Tibial nerve (tissue), 3 donors: ENCODE results near the gene PTPRCAP.

ENCODE experiments used
- POLR2A ChIP-seq, 2 donors: fragments of 450-650 bp; IDR thresholded peaks; one replicate each; pipeline ENCODE4 v1.6.1; 2017; ENCODE audit warnings: antibody characterized with exemption in 2 of 2, mild to moderate bottlenecking in 2 of 2, moderate library complexity in 2 of 2
- TF ChIP-seq, protein P1 (sequence below), 5 experiments: fragments of 200-600 bp in 3 of 5; fragments of 450-650 bp in 2 of 5; sonication (generic) in 3 of 5; IDR thresholded peaks; one replicate each; pipeline ENCODE4 v1.5.1; 2016 to 2019; ENCODE audit warnings: antibody characterized with exemption in 5 of 5, mild to moderate bottlenecking in 3 of 5, moderate library complexity in 2 of 5

DNA sequence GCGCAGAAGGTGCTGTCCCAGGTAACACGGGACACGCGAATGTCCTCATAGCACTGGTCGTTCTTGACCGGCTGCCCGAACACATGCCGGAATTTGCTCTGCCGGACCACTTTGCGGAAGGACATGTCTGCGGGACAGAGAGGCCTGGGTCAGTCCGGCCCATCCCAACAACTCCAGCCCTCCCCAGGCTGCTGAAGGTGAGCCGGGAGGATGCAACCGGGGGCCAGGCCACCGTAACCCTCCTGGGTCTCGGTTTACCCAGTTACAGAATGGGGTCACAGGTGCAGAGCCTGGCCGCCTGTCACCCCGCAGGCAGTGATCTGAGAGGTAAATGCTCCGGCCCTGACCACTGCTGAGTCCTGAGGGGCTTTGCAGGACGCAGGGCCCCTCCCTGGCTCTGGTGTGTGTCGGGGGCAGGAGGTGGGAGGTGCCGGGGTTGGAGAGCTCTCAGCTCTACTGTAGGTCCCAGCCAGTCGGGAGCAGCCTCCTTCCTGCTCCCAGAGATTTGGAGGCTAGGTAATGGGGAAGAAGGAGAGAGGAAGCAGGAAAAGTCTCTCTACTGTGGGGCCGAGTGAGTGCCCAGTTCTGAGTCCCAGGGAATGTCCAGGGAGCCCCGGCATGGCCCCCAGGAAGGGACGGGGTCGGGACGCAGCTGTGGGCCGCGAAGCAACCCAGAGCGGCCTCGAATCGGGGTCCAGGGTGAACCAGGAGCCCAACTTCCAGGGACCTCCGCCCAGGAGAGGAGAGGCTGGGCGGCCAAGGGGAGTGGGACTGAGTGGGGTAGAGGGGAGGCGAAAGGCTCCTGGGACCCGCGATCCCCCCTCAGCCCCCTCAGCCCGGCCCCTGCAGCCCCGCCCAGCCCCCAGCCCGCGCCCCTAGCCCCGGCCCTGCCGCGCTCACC, 5.3 kb upstream of the PTPRCAP start:
- TF ChIP-seq, protein P1, sequence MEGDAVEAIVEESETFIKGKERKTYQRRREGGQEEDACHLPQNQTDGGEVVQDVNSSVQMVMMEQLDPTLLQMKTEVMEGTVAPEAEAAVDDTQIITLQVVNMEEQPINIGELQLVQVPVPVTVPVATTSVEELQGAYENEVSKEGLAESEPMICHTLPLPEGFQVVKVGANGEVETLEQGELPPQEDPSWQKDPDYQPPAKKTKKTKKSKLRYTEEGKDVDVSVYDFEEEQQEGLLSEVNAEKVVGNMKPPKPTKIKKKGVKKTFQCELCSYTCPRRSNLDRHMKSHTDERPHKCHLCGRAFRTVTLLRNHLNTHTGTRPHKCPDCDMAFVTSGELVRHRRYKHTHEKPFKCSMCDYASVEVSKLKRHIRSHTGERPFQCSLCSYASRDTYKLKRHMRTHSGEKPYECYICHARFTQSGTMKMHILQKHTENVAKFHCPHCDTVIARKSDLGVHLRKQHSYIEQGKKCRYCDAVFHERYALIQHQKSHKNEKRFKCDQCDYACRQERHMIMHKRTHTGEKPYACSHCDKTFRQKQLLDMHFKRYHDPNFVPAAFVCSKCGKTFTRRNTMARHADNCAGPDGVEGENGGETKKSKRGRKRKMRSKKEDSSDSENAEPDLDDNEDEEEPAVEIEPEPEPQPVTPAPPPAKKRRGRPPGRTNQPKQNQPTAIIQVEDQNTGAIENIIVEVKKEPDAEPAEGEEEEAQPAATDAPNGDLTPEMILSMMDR (IDR thresholded peaks at IDR 0.05), result no peak
- TF ChIP-seq POLR2A (IDR thresholded peaks at IDR 0.05), result no peak
